K562 (cell line): ENCODE measurements around the gene RUVBL2. TPM values are rescaled to one million over a fixed set of nuclear protein-coding genes. Genes with fewer than 3 reads are reported as not detected.

ENCODE experiments used
- CEBPZ ChIP-seq: fragments of 150-350 bp; IDR thresholded peaks from 2 replicates; pipeline ENCODE4 v1.6.1; 2014; ENCODE audit warnings: low read depth, mild to moderate bottlenecking, low read length, borderline replicate concordance
- EGR1 ChIP-seq: fragments of 450-650 bp; conservative IDR thresholded peaks from 2 replicates; pipeline ENCODE4 v1.6.1; 2017; ENCODE audit warnings: mild to moderate bottlenecking
- EP300 ChIP-seq: IDR thresholded peaks from 2 replicates; pipeline ENCODE4 v1.6.1; 2012; ENCODE audit warnings: low read length, improper control_type of control experiment
- HCFC1 ChIP-seq: IDR thresholded peaks from 2 replicates; pipeline ENCODE4 v1.6.1; 2012; ENCODE audit warnings: low read depth, low read length, improper control_type of control experiment
- HDAC6 ChIP-seq: IDR thresholded peaks from 2 replicates; pipeline ENCODE4 v1.6.1; 2012; ENCODE audit warnings: low read depth, mild to moderate bottlenecking, control low read depth, inconsistent platforms, low read length, moderate library complexity
- JUND ChIP-seq, 2 experiments: IDR thresholded peaks; 2 replicates in 1 of 2; 3 replicates in 1 of 2; pipeline ENCODE4 v1.6.1; 2011; ENCODE audit warnings: borderline replicate concordance in 2 of 2, low read depth in 2 of 2, low read length in 2 of 2, improper control_type of control experiment in 1 of 2, missing biosample characterization in 1 of 2, missing genetic modification characterization in 1 of 2, missing genetic modification reagents in 1 of 2
- KLF6 ChIP-seq: fragments of 250-450 bp; sonication (Bioruptor Pico); IDR thresholded peaks from 2 replicates; pipeline ENCODE4 v1.4.0; 2020; ENCODE audit warnings: mild to moderate bottlenecking, moderate library complexity, borderline replicate concordance
- LEF1 ChIP-seq: fragments of 450-650 bp; IDR thresholded peaks from 2 replicates; pipeline ENCODE4 v1.6.1; 2016; ENCODE audit warnings: mild to moderate bottlenecking
- MCM7 ChIP-seq, 2 experiments: fragments of 450-650 bp; IDR thresholded peaks; 2 replicates each; pipeline ENCODE4 v1.6.1; 2016 to 2018
- PATZ1 ChIP-seq: fragments of 250-450 bp; sonication (Bioruptor Pico); IDR thresholded peaks from 2 replicates; pipeline ENCODE4 v1.5.0; 2020; ENCODE audit warnings: mild to moderate bottlenecking, borderline replicate concordance
- POLR3A ChIP-seq: IDR thresholded peaks from 2 replicates; pipeline ENCODE4 v1.6.1; 2011; ENCODE audit warnings: borderline replicate concordance, mild to moderate bottlenecking, moderate library complexity; ENCODE audit not compliant: insufficient read length, insufficient read depth; ENCODE audit errors: extremely low read depth
- PREB ChIP-seq: sonication (generic); formaldehyde crosslinking; IDR thresholded peaks from 2 replicates; pipeline ENCODE4 v1.8.1; 2023; ENCODE audit warnings: mild to moderate bottlenecking, missing genetic modification reagents
- RB1 ChIP-seq: fragments of 450-650 bp; IDR thresholded peaks from 2 replicates; pipeline ENCODE4 v1.6.1; 2017; ENCODE audit warnings: low read depth, mild to moderate bottlenecking
- RBM25 ChIP-seq: fragments of 200-400 bp; formaldehyde crosslinking; IDR thresholded peaks from 2 replicates; pipeline ENCODE4 v1.6.1; 2018; ENCODE audit warnings: low read length, low read depth, moderate library complexity; ENCODE audit not compliant: severe bottlenecking
- SMAD1 ChIP-seq: fragments of 150-350 bp; IDR thresholded peaks from 2 replicates; pipeline ENCODE4 v1.6.1; 2014; ENCODE audit warnings: low read length, low read depth; ENCODE audit not compliant: partially characterized antibody
- TAF7 ChIP-seq: fragments of 450-650 bp; IDR thresholded peaks from 2 replicates; pipeline ENCODE4 v1.6.1; 2016; ENCODE audit warnings: missing genetic modification characterization, missing compliant biosample characterization
- ZBTB43 ChIP-seq: sonication (generic); formaldehyde crosslinking; IDR thresholded peaks from 2 replicates; pipeline ENCODE4 v1.8.0; 2023; ENCODE audit warnings: mild to moderate bottlenecking, missing genetic modification reagents
- ZNF134 ChIP-seq: fragments of 250-450 bp; sonication (Bioruptor Pico); conservative IDR thresholded peaks from 2 replicates; pipeline ENCODE4 v1.4.0; 2020
- ZNF23 ChIP-seq: fragments of 250-450 bp; sonication (Bioruptor Pico); IDR thresholded peaks from 2 replicates; pipeline ENCODE4 v1.4.0; 2020; ENCODE audit warnings: mild to moderate bottlenecking
- polyA plus RNA-seq, 8 experiments: library from polyadenylated mRNA; depleted of rRNA in 4 of 8; stranded (reverse) in 5 of 8; unstranded in 3 of 8; fragments of >200 nt; fragmentation: Nextera tagmentation in 2 of 8; fragmentation: Illumina TruSeq in 1 of 8; extraction: Ambion mirVana in 2 of 8; extraction: Trizol in 1 of 8; gene quantifications; 2 replicates each; pipeline versions ENCODE4 v1.2.1 to v1.2.3, GENCODE V29; 2011 to 2014; ENCODE audit warnings: inconsistent platforms in 1 of 8, missing spikeins in 1 of 8
- total RNA-seq, 7 experiments: library from RNA; depleted of rRNA in 6 of 7; stranded (reverse); fragments of >200 nt in 6 of 7; fragmentation: Illumina TruSeq in 2 of 7; extraction: Trizol in 2 of 7; gene quantifications; 2 replicates each; pipeline versions ENCODE4 v1.2.1 to v1.2.3, GENCODE V29; 2011 to 2021; ENCODE audit warnings: low replicate concordance in 1 of 7

RUVBL2 gene
- total and polyA plus RNA-seq, 9 of the 15 experiments (the other 6 are each of a cell fraction or from before 2014, with no cell fraction given), result 71.4 to 453 (median 237) TPM

GRCh38 chr19:48963371-48964204 is 30.1 kb upstream of the RUVBL2 start (continued):
- no peak for TF ChIP-seq PREB (CRISPR knock-in tag)
- no peak for TF ChIP-seq POLR3A
- TF ChIP-seq EGR1, result peak; percentile 35
- TF ChIP-seq CEBPZ, result no peak
- peak; percentile 43; the same call in 1 of the 2 replicates for TF ChIP-seq PATZ1 (CRISPR knock-in tag)
- peak; percentile 82 for TF ChIP-seq SMAD1
- TF ChIP-seq MCM7 (IDR thresholded peaks at IDR 0.05), result no peak
- peak; percentile 99 for TF ChIP-seq JUND (IDR thresholded peaks at IDR 0.05; ENCODE audit: borderline replicate concordance, low read depth, low read length)
- peak; percentile 97; the same call in 2 of the 3 replicates for TF ChIP-seq JUND (tag; IDR thresholded peaks at IDR 0.05; ENCODE audit: borderline replicate concordance, low read depth, low read length)
- TF ChIP-seq TAF7 (tag), result peak; percentile 15
- TF ChIP-seq ZBTB43 (CRISPR knock-in tag), result no peak
- TF ChIP-seq HCFC1, result no peak
- TF ChIP-seq LEF1, result peak; percentile 71
- peak; percentile 85 for TF ChIP-seq RB1
- no peak for TF ChIP-seq ZNF23 (CRISPR knock-in tag)
- TF ChIP-seq KLF6, result peak; percentile 67; the same call in 1 of the 2 replicates
- peak; percentile 85 for TF ChIP-seq EP300
- 0 out of 2 replicates have a peak, but pooled peaks have one; percentile 38 for TF ChIP-seq HDAC6
- TF ChIP-seq RBM25, result no peak
- peak; percentile 56; the same call in 1 of the 2 replicates for TF ChIP-seq ZNF134 (CRISPR knock-in tag)
